Astrocyte (in vitro differentiated cells and primary cell): ENCODE results near the gene ROR2.

Experiments used
- EZH2 ChIP-seq: IDR thresholded peaks from 2 replicates; pipeline ENCODE4 v1.6.1; 2012; ENCODE audit warnings: mild to moderate bottlenecking, low read length, inconsistent platforms; ENCODE audit not compliant: insufficient read depth
- TF ChIP-seq, protein P1 (sequence below): IDR thresholded peaks from 2 replicates; pipeline ENCODE4 v1.5.1; 2011; ENCODE audit warnings: low read depth, mild to moderate bottlenecking, inconsistent platforms, low read length, moderate library complexity; ENCODE audit not compliant: insufficient read depth

DNA sequence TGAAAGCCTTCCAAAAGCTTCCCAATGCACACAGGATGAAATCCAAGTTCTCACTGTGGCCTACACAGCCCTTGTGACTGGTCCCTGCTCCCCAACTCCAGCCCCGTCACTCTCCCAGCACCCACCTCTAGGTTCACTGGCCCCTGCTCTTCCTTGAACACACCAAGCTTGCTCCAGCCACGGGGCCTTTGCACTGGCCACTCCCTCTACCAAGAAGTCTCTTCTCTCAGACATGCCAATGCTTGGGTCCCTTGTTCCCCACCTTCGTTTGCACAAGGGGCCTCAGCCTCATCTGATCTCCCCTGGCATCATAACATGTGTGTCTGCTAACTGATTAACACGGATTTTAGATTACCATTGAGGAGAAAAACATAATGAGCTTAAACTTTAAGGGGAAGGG lies 56.0 kb downstream of the ROR2 start:
- TF ChIP-seq, protein P1, sequence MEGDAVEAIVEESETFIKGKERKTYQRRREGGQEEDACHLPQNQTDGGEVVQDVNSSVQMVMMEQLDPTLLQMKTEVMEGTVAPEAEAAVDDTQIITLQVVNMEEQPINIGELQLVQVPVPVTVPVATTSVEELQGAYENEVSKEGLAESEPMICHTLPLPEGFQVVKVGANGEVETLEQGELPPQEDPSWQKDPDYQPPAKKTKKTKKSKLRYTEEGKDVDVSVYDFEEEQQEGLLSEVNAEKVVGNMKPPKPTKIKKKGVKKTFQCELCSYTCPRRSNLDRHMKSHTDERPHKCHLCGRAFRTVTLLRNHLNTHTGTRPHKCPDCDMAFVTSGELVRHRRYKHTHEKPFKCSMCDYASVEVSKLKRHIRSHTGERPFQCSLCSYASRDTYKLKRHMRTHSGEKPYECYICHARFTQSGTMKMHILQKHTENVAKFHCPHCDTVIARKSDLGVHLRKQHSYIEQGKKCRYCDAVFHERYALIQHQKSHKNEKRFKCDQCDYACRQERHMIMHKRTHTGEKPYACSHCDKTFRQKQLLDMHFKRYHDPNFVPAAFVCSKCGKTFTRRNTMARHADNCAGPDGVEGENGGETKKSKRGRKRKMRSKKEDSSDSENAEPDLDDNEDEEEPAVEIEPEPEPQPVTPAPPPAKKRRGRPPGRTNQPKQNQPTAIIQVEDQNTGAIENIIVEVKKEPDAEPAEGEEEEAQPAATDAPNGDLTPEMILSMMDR = no peak
- TF ChIP-seq EZH2 = no peak
